Activated naive CD4-positive, alpha-beta T cell treated with anti-CD3 and anti-CD28 coated beads, Interleukin-2, amount 50 U/mL, for 16 hours (primary cell): Measurements from ENCODE around the gene LRRC74A.

Source experiments
- DNase-seq: peaks from one replicate; pipeline ENCODE4 v3.0.0-alpha.2; 2020

The LRRC74A gene

DNA sequence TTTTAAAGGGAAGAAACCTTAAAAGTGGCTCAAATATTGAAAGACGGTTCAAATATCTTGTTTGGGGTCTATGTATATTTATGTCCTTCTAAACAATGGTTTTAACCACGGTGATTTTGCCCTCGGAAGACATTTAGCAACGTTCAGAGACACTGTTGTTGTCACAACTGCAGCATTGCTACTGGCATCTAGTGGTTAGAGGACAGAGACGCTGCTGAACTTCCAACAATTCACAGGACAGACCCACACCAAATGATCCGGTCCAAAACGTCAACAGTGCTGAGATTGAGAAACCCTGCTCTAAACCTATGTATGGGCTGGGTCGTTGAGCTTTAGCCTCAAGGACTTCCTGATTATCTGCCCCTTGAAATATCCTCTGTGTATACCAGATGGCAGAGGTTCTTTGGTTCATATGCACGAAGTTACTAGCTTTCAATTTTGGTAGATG is 15.2 kb upstream of the LRRC74A start:
- no peak for DNase-seq

GRCh38 chr14:76811561-76811960 is 14.6 kb upstream of the LRRC74A start:
- no peak for DNase-seq

DNA sequence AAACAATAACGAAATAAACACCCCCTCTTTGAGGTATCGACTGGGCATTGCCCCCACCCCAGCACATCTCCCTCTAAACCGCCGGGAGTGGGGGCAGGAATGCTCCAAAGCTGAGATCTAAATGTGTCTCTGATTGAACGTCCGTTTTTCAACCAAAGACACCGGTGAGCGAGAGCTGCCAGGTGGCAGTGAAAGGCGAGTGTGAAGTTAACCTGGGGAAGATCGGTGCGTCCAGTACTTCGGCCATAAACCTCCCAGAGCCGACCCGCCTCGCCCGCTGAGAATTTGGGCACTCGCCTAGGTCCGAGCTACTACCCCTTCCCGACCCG is 14.2 kb upstream of the LRRC74A start:
- no peak for DNase-seq

DNA sequence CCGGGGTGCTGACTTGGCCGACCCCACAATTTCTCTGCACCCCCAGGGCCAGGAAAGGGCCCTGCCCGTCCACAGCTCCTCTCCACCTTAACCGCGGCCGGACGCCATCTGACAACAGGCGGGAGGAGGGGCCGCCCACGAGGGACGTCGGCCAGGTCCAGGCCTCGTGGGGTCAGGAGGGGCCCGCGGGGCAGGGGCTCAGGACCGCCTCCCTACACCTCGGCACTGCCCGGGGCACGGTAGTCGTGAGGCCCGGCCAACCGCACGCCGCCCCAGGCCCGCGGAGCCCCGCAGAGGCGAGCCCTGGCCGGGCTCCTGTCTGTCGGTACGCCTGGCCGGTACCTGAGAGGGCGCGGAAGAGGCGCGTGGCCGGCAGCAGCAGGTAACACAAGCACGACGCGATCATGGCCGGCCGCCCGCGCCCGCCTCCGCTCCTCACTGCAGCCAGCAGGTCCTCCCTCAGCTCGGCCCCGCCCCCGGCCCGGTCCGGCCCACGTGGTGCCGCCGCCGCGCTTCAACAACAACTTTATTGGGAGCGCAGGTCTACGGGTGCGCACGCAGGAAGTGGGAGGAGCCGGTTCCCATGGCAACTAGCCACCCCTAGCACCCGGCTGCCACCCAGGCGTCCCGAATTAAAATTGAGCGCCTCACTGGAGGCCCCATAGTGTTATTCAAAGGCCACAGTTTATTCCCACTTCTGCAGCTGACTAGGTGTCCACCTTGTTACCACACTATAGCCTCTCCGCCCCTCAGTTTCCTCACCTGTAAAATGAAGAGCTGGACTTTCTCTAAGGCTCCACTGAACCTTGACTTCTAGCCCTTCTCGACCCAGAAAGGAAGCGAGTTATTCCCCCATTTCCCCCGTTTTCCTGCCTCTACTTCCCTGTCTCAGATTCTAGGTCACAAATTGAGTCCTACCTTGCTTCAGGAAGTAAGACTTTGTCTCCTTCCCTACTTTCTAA is 13.5 kb upstream of the LRRC74A start, which contains the start of gene ANGEL1:
Gene ANGEL1, minus strand, starts transcription at position 461 of the 962 bp plus-strand sequence. Its CDS starts 55 bp downstream, at position 406.
- peak; percentile 95 for DNase-seq

- no peak for DNase-seq
Observed at GRCh38 chr14:76814726-76815645, 11.2 kb upstream of the LRRC74A start.

DNA sequence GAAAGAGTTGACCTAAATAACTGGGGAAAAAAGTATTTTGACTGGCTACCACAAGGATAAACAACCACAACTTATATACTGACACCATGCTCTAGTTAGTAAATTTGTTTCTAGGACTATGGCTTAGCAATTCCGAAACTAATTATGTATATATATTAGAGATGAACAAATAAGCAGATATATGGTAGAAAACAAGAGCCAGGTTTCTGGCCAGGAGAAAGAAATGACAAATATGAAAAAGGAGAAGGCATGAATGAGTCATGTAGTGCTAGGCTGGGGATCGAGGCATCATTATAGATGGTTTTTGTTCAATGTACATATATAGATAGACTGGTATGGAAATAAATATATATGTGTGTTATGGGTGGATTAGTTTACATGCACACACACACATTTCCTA is 5.5 kb upstream of the LRRC74A start:
- no peak for DNase-seq

GRCh38 chr14:76827696-76828296 is 1.6 kb downstream of the LRRC74A start:
- DNase-seq = no peak

DNA sequence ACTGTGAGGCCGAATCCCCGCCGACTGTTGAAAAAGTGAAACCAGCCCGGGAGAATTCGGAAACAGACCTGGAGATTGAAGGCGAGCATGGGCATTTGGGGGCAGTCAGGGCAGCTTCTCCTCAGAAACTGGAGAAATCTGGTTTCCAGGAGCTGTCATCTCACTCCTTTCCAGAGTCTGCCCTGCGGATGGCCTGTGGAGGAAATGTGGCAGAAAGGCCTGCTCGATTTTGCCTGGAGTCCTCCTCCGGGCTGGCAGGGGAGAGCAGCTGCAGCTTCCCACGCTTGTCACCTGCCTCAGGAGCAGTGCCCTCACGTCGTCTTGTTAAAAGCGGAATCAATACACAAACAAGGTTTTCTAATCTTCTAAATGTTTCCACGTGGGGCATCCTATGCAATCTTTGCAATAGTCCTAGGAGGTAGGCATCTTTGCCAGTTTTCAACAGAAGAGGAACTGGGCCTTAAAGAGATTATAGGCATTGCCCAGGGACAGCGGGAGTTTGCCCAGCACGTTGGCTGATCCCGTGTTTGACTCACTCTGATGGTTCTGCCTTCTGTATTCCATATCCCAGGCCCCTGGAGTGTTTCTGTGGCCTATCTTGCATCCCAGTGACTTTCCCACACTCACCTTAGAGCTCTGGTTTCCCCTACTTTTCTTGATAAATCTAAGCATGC is 2.3 kb downstream of the LRRC74A start:
- no peak for DNase-seq

GRCh38 chr14:76829013-76829365 is 2.8 kb downstream of the LRRC74A start:
- no peak for DNase-seq

- DNase-seq = no peak
Observed at GRCh38 chr14:76829650-76830421, 3.6 kb downstream of the LRRC74A start.

DNA sequence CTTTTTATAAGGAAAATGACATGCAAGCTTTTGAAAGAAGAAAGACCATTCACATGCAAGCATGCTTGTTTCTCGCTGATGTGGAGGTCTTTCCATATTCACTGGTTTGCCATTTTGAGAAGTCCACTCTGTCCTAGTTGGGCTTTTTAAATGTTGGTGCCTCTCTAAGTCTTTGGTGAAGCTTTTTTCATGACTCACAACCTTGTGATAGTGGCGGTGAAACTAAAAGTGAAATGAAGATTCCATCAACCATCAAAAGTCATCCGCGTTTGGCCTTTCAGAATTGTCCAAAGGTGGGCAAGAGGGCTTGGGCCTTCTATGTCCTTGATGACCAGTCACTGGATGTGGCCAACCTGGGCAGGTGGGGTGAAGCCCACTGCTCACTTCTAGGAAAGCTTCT is 4.3 kb downstream of the LRRC74A start:
- no peak for DNase-seq

DNA sequence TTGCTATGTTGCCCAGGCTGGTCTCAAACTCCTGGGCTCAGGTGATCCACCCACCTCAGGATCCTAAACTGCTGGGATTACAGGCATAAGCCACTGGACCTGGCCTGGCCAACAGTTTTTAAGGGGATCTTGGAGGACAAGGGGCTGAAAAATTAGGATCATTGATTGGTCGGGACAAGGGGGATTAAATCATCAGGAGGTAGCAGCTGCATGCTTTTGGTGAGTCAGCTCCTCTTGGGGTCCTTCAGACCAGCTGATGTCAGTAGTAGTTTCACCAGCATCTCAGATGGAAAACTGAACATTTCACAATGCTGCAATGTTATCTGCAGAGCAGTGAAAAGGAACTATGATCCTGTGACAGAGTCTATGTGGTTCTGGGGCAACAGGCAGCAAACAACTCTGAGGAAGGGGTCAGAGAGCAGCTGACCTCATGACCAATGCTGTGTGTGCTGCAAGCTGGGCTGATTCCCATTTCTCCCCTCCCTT is 6.3 kb downstream of the LRRC74A start:
- DNase-seq = no peak

DNA sequence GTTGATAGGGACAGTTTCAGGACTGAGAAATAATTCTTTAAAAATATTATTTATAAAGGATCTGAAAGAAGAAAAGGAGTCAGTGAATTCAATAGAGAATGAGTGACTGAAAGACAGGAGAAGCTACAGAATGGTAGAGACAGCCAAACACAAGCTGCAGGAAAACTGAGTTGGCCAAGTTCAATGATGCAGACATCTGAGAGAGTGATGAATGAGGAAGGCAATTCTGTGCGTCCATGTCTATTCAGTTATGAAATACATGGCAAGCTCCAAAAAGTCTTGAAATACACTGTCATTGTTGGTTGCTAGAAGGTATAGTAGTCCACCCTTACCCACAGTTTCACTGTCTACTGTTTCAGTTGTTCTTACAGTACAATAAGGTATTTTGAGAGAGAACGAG is 6.8 kb downstream of the LRRC74A start:
- DNase-seq = no peak

GRCh38 chr14:76834241-76834661 is 8.0 kb downstream of the LRRC74A start:
- DNase-seq = no peak

DNA sequence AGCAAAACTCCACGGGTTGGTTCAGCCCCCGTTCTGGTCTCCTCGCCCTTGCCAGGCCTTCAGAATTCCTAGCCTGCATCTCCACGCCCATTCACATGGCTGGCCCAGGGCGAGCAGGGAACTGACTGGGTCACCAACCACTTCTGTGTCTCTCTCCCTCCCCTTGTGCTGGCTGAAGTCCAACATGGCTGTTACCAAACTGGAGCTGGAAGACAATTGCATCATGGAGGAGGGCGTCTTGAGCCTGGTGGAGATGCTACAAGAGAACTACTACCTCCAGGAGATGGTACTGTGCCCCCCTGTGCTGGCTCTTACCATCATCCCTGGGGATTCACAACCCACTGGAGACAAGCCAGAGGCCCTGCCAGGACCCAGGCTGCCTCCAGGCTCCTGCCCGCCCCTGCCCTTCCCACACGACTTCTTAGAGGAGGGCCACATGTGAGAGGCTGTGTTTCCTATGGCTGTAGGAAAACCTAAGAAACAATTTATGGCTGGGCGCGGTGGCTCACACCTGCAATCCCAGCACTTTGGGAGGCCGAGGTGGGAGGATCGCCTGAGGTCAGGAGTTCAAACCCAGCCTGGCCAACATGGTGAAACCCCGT is 9.9 kb downstream of the LRRC74A start:
- no peak for DNase-seq

DNA sequence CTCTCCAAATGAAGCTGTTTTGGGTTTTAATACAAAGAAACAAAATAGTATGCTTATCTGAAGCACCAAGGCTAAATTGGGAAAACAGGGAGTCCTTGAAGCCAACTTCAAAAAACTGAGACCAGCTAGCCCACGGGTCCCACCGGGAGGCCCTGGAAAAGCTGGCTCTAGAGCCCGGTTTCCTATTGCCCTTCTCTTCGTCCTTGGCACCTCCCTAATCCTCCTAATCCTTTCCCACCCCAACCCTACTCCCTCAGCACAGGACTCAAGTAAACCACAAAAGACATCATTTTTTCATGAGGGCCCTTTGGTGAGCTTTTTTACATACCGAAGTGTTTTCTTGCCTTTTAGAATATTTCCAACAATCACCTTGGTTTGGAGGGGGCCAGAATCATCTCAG is 11.3 kb downstream of the LRRC74A start:
- no peak for DNase-seq

DNA sequence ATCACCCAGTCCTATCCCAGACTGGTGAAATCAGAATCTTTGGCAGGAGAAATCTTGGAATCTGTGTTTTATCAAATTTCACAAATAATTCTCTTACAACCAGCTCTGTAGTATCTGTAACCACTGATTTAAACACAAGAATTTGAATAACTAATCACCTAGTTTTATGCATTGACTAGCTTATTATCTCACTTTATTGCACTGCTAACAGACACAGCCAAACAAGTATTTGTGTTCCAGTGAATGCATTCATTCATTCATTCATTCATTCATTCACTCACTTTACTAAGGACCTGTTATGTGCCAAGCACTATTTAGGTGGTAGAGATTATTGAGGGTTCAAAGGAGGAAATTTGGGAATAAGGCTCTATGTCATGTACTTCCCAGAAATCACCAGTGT is 16.2 kb downstream of the LRRC74A start:
- no peak for DNase-seq

DNA sequence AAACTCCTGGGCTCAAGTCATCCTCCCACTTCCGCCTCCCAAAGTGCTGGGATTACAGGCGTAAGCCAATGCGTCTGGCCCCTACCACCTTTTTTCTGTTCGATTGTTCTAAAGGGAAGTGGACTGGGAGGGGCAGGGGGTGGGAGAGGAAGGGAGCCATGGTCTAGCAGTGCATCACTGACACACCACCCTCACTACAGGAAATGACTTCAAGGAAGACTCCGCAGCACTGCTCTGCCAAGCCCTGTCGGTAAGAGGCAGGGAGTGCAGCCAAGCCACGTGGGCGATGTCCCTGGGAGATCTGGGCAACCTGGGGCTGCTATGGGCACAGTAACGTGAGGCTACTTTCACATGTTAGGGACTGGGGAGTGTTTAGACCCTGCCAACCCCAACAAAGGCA is 18.0 kb downstream of the LRRC74A start:
- DNase-seq = peak; percentile 68

DNA sequence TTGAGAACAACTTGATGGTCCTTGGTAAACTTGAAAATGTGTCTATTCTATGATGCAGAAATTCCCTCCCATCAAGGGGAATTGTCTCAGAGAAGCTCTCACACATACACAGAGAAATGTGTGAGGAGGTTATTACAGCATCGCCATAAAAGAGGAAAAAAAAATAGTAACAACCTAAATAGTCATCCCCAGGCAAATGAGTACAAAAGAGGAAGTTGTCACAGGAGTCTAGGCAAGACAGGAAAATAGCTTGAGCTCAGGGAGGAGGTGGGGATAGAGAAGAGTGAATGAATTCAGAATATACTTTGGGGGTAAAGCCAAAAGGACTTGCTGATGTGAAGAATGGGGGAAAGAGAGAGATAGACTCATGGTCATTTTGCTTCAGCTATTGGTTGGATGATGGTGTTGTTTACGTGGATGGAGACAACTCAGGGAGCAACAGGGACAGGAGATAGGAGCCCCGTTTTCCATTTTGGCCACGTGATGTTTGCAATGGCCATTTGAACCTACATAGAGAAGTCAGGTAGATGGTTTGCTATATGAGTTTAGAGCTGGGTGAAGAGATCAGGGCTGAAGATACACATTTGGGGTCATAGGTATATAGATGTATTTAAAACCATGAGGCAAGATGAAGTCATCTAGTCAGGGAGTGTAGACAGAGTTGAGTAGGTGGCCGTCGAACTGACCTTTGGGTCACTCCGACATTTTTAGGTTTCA is 20.3 kb downstream of the LRRC74A start:
- no peak for DNase-seq

- no peak for DNase-seq
Observed at GRCh38 chr14:76848879-76849278, 22.7 kb downstream of the LRRC74A start.

GRCh38 chr14:76855066-76855465 is 28.9 kb downstream of the LRRC74A start:
- DNase-seq = no peak
